ENCODE measurements around the gene RSPH4A.

GRCh38 chr6:116682334-116682712, 66.0 kb downstream of the RSPH4A start:
- TF ChIP-seq UBTF (IDR thresholded peaks at IDR 0.05; ENCODE audit: borderline replicate concordance in 1 of 2, low read depth in 2 of 2, low read length in 2 of 2), result no peak
- no peak for TF ChIP-seq THRB (CRISPR knock-in tag; conservative IDR thresholded peaks at IDR 0.05)
- no peak for TF ChIP-seq POLR2A (conservative IDR thresholded peaks at IDR 0.05)
- no peak for TF ChIP-seq FOS (IDR thresholded peaks at IDR 0.05; ENCODE audit: extremely low read depth, insufficient read length)
- TF ChIP-seq HSF4 (CRISPR knock-in tag; IDR thresholded peaks at IDR 0.05; ENCODE audit: borderline replicate concordance), result no peak
- TF ChIP-seq PCBP1 (IDR thresholded peaks at IDR 0.05; ENCODE audit: low read depth, low read length, poor library complexity, severe bottlenecking), result no peak

Data from K562 (cell line).